OCI-LY7 (cell line): Measurements from ENCODE around the gene BGLAP. TPM values are rescaled to one million over a fixed set of nuclear protein-coding genes. Genes with fewer than 3 reads are reported as not detected.

Source experiments
- BruUV-seq: library from RNA; stranded (reverse); fragments of 400-500 nt; replicated peaks from 2 replicates; lab custom pipeline; 2021; lab: Mats Ljungman, UMichigan
- CTCF ChIA-PET: fragments of 300-600 bp; sonication (Branson Sonifier 250); formaldehyde crosslinking; loops from one replicate; lab custom pipeline; 2022; ENCODE audit warnings: antibody characterized with exemption; ENCODE audit not compliant: unreplicated experiment; lab: Charles Lee
- POLR2A ChIA-PET: fragments of 300-600 bp; sonication (Branson Sonifier 250); formaldehyde crosslinking; loops from one replicate; lab custom pipeline; 2022; ENCODE audit warnings: antibody characterized with exemption; lab: Charles Lee
- DNase-seq: peaks from one replicate; pipeline ENCODE4 v3.0.0-alpha.2; 2015; ENCODE audit warnings: low spot score
- H2AFZ ChIP-seq: fragments of 200-600 bp; sonication (generic), shearing (Covaris generic); 2 replicates; pipeline ENCODE4 v1.6.1; 2014; ENCODE audit warnings: mild to moderate bottlenecking, antibody characterized with exemption, low read length, moderate library complexity
- H3K27ac ChIP-seq: fragments of 200-600 bp; sonication (generic); 2 replicates; pipeline ENCODE4 v1.5.1; 2014; ENCODE audit warnings: mixed run types, low read depth, mild to moderate bottlenecking, moderate library complexity, low read length, inconsistent platforms; ENCODE audit not compliant: poor library complexity, severe bottlenecking
- H3K36me3 ChIP-seq: fragments of 200-600 bp; sonication (generic); 2 replicates; pipeline ENCODE4 v1.6.1; 2014; ENCODE audit warnings: mild to moderate bottlenecking, antibody characterized with exemption, low read length, moderate library complexity, mixed read lengths; ENCODE audit not compliant: insufficient read depth
- H3K4me1 ChIP-seq: fragments of 200-600 bp; sonication (generic); 2 replicates; pipeline ENCODE4 v1.5.1; 2014; ENCODE audit warnings: mild to moderate bottlenecking, low read length; ENCODE audit not compliant: insufficient read depth, poor library complexity, severe bottlenecking
- H3K4me2 ChIP-seq: fragments of 200-600 bp; sonication (generic); 2 replicates; pipeline ENCODE4 v1.6.1; 2014; ENCODE audit warnings: mild to moderate bottlenecking, low read length
- H3K4me3 ChIP-seq: fragments of 200-600 bp; sonication (generic); 2 replicates; pipeline ENCODE4 v1.5.1; 2014; ENCODE audit warnings: mild to moderate bottlenecking, low read depth, low read length; ENCODE audit not compliant: poor library complexity, severe bottlenecking
- H3K79me2 ChIP-seq: fragments of 200-600 bp; sonication (generic); 2 replicates; pipeline ENCODE4 v1.6.1; 2016; ENCODE audit warnings: low read depth, mild to moderate bottlenecking, low read length, moderate library complexity, mixed read lengths; ENCODE audit not compliant: insufficient read depth
- H3K9me2 ChIP-seq: fragments of 200-600 bp; sonication (generic); 2 replicates; pipeline ENCODE4 v1.6.1; 2016; ENCODE audit warnings: mild to moderate bottlenecking, low read length, mixed read lengths; ENCODE audit not compliant: insufficient read depth
- H3K9me3 ChIP-seq: fragments of 200-600 bp; sonication (generic); 2 replicates; pipeline ENCODE4 v1.6.1; 2014; ENCODE audit warnings: mild to moderate bottlenecking, mixed run types, low read length, mixed read lengths
- H4K20me1 ChIP-seq: fragments of 200-600 bp; sonication (generic); 2 replicates; pipeline ENCODE4 v1.6.1; 2014; ENCODE audit warnings: mild to moderate bottlenecking, antibody characterized with exemption, low read length, moderate library complexity, mixed read lengths; ENCODE audit not compliant: insufficient read depth
- CTCF ChIP-seq: fragments of 200-600 bp; sonication (generic); conservative IDR thresholded peaks from 2 replicates; pipeline ENCODE4 v1.5.1; 2014; ENCODE audit warnings: mild to moderate bottlenecking, antibody characterized with exemption, low read length, moderate library complexity, mixed read lengths
- EZH2phosphoT487 ChIP-seq: fragments of 200-600 bp; sonication (generic); IDR thresholded peaks from 2 replicates; pipeline ENCODE4 v1.6.1; 2018; ENCODE audit warnings: low read depth, borderline replicate concordance, mild to moderate bottlenecking, mixed run types, antibody characterized with exemption, low read length, moderate library complexity, mixed read lengths
- intact Hi-C: fragments of 100-400 bp; cut with micrococcal nuclease; formaldehyde crosslinking; loops from one replicate; pipeline ENCODE4 v1.10.0; 2022; ENCODE audit not compliant: unreplicated experiment
- total RNA-seq, 2 experiments: library from RNA; depleted of rRNA in 1 of 2; stranded (reverse); fragments of >200 nt in 1 of 2; shearing (Covaris generic) in 1 of 2; gene quantifications; 2 replicates each; pipeline ENCODE4 v1.2.3, GENCODE V29; 2014 to 2022

Gene BGLAP
- total RNA-seq, 2 experiments from 2014 or later: 3.7 to 6.0 TPM

- Histone ChIP-seq H3K9me2 (no peaks in the 10 kb centered on the region), H4K20me1 (no peaks in the 10 kb centered on the region; the same call in 1 of the 2 replicates), H3K4me3 (no peak within 1 kb of the TSS), H3K9me3 (no peaks in the 10 kb centered on the region), H3K4me2 (no peak within 1 kb of the TSS), H3K36me3 (peaks cover 44% of the 10 kb centered on the region), H3K79me2 (no peaks in the 10 kb centered on the region), H3K27ac (no peak within 1 kb of the TSS), H3K4me1 (no peaks in the 10 kb centered on the region), H2AFZ (no peak within 1 kb of the TSS)
- BruUV-seq: no TSS peak
- CTCF ChIA-PET: no interaction called here
- TF ChIP-seq CTCF (no peak), EZH2phosphoT487 (no peak)
- no peak for DNase-seq
- intact Hi-C loops: no loop called here
- POLR2A ChIA-PET: no interaction called here
Measured at GRCh38 chr1:156247460-156248322, 5.7 kb downstream of the BGLAP start, which contains the start of gene PAQR6. PAQR6 (minus strand) TSS chr1:156248056; CDS start chr1:156246731, 1,325 bp downstream.

- intact Hi-C loops: no loop called here
- Histone ChIP-seq H3K4me1 (no peaks in the 10 kb centered on the region), H3K4me2 (no peak overlapping the region), H3K9me3 (no peaks in the 10 kb centered on the region), H4K20me1 (no peaks in the 10 kb centered on the region; the same call in 1 of the 2 replicates), H3K79me2 (no peaks in the 10 kb centered on the region), H3K27ac (no peak overlapping the region), H3K4me3 (no peak overlapping the region), H3K36me3 (peaks cover 50% of the 10 kb centered on the region), H3K9me2 (no peaks in the 10 kb centered on the region), H2AFZ (no peak overlapping the region)
- ChIA-PET POLR2A (interaction anchor here (0.6 kb wide), 1 partner anchor 99 kb away, joined by 3 read pairs; no protein-coding TSS in a partner anchor), CTCF (no interaction called here)
- no peak for DNase-seq
- TF ChIP-seq EZH2phosphoT487 (no peak), CTCF (no peak)
- no TSS peak for BruUV-seq
Measured at GRCh38 chr1:156248323-156248683, 6.3 kb downstream of the BGLAP start.

DNA sequence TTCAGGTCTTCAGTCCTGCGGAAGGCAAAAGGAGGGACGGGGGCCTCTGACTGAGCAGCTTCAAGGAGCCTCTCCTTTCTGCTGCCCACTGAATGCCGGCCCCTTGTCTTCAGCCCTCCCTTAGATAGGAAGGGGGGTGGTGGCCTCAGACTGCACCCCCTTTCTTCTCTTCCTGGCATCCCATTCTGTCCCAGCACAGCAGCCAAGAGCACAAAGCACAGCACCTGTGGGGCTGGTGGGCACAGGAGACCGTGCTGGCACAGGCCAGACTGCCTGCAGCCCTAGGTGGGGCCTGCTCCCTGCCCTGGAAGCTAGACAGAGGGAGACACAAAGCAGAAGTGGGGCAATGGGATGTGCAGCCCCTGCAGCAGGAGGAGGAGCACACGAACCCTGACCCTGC is 7.6 kb downstream of the BGLAP start:
- ChIA-PET CTCF (no interaction called here), POLR2A (no interaction called here)
- intact Hi-C loops: no loop called here
- H3K27ac ChIP-seq: no peak overlapping the region
- no peaks in the 10 kb centered on the region for H3K9me2 ChIP-seq
- H2AFZ ChIP-seq: no peak overlapping the region
- no peaks in the 10 kb centered on the region for H3K79me2 ChIP-seq
- H3K9me3 ChIP-seq: no peaks in the 10 kb centered on the region
- no peaks in the 10 kb centered on the region for H3K4me1 ChIP-seq
- no peak overlapping the region for H3K4me3 ChIP-seq
- BruUV-seq: no TSS peak
- peaks cover 63% of the 10 kb centered on the region for H3K36me3 ChIP-seq
- H4K20me1 ChIP-seq: no peaks in the 10 kb centered on the region; the same call in 1 of the 2 replicates
- TF ChIP-seq CTCF (no peak), EZH2phosphoT487 (no peak)
- DNase-seq: no peak
- no peak overlapping the region for H3K4me2 ChIP-seq
